Neuronal stem cell (in vitro differentiated cells): ENCODE measurements around the gene IDUA.

Source experiments
- DNase-seq: peaks from one replicate; pipeline ENCODE4 v3.0.0-alpha.2; 2013; ENCODE audit warnings: low spot score
- H2AFZ ChIP-seq: one replicate; pipeline ENCODE4 v1.6.1; 2013; ENCODE audit warnings: mild to moderate bottlenecking, low read length, inconsistent platforms
- H2AK5ac ChIP-seq: 2 replicates; pipeline ENCODE4 v1.6.1; 2013; ENCODE audit warnings: low read depth, mild to moderate bottlenecking, inconsistent platforms, low read length, moderate library complexity, mixed read lengths
- H2BK120ac ChIP-seq: 2 replicates; pipeline ENCODE4 v1.6.1; 2013; ENCODE audit warnings: low read depth, mild to moderate bottlenecking, inconsistent platforms, low read length, moderate library complexity, mixed read lengths
- H2BK12ac ChIP-seq: one replicate; pipeline ENCODE4 v1.6.1; 2013; ENCODE audit warnings: low read length, inconsistent platforms
- H2BK15ac ChIP-seq: 2 replicates; pipeline ENCODE4 v1.6.1; 2013; ENCODE audit warnings: mild to moderate bottlenecking, low read length, inconsistent platforms, mixed read lengths
- H2BK5ac ChIP-seq: one replicate; pipeline ENCODE4 v1.6.1; 2013; ENCODE audit warnings: inconsistent platforms, mild to moderate bottlenecking, low read length, moderate library complexity
- H3K14ac ChIP-seq: one replicate; pipeline ENCODE4 v1.6.1; 2013; ENCODE audit warnings: low read length, inconsistent platforms
- H3K18ac ChIP-seq: 2 replicates; pipeline ENCODE4 v1.6.1; 2013; ENCODE audit warnings: low read length, inconsistent platforms
- H3K23ac ChIP-seq: 2 replicates; pipeline ENCODE4 v1.6.1; 2013; ENCODE audit warnings: low read depth, mild to moderate bottlenecking, mixed read lengths, low read length, inconsistent platforms; ENCODE audit not compliant: poor library complexity
- H3K27ac ChIP-seq: replicated peaks from 3 replicates; pipeline ENCODE4 v1.5.1; 2013; ENCODE audit warnings: low read length, inconsistent platforms
- H3K27me3 ChIP-seq, 3 experiments: 2 replicates each; pipeline ENCODE4 v1.6.1; 2013; ENCODE audit warnings: low read length in 3 of 3, mild to moderate bottlenecking in 2 of 3, inconsistent platforms in 1 of 3, low read depth in 1 of 3, mixed read lengths in 1 of 3, moderate library complexity in 1 of 3; ENCODE audit not compliant: control insufficient read depth in 3 of 3, insufficient read depth in 3 of 3
- H3K36me3 ChIP-seq, 2 donors: replicated peaks in 1 of 2; 2 replicates each; pipeline ENCODE4 v1.6.1; 2013; ENCODE audit warnings: low read length in 2 of 2; ENCODE audit not compliant: control insufficient read depth in 2 of 2, insufficient read depth in 2 of 2
- H3K4ac ChIP-seq: 2 replicates; pipeline ENCODE4 v1.6.1; 2013; ENCODE audit warnings: inconsistent platforms, mild to moderate bottlenecking, low read length, moderate library complexity
- H3K4me1 ChIP-seq, 2 donors: 1 replicate in 1 of 2; 2 replicates in 1 of 2; pipeline ENCODE4 v1.6.1; 2013; ENCODE audit warnings: low read length in 2 of 2, low read depth in 1 of 2; ENCODE audit not compliant: control insufficient read depth in 2 of 2, insufficient read depth in 1 of 2
- H3K4me2 ChIP-seq: one replicate; pipeline ENCODE4 v1.6.1; 2013; ENCODE audit warnings: mild to moderate bottlenecking, low read length, inconsistent platforms; ENCODE audit not compliant: insufficient read depth, poor library complexity, severe bottlenecking
- H3K4me3 ChIP-seq, 2 donors: 2 replicates each; pipeline ENCODE4 v1.5.1; 2013; ENCODE audit warnings: low read length in 2 of 2, mild to moderate bottlenecking in 2 of 2, inconsistent platforms in 1 of 2, moderate library complexity in 1 of 2
- H3K79me1 ChIP-seq: one replicate; pipeline ENCODE4 v1.6.1; 2013; ENCODE audit warnings: low read depth, mild to moderate bottlenecking, inconsistent platforms, low read length, moderate library complexity
- H3K9ac ChIP-seq: one replicate; pipeline ENCODE4 v1.6.1; 2013; ENCODE audit warnings: mild to moderate bottlenecking, low read depth, low read length, inconsistent platforms; ENCODE audit not compliant: poor library complexity
- H3K9me3 ChIP-seq, 2 donors: replicated peaks in 1 of 2; 2 replicates each; pipeline versions ENCODE3 to v1.6.1; 2013; ENCODE audit warnings: low read length in 2 of 2, mild to moderate bottlenecking in 2 of 2, inconsistent platforms in 1 of 2, low read depth in 1 of 2, mixed read lengths in 1 of 2, moderate library complexity in 1 of 2; ENCODE audit not compliant: control insufficient read depth in 2 of 2, insufficient read depth in 1 of 2
- H4K8ac ChIP-seq: one replicate; pipeline ENCODE4 v1.6.1; 2013; ENCODE audit warnings: low read depth, mild to moderate bottlenecking, inconsistent platforms, low read length, moderate library complexity
- H4K91ac ChIP-seq: one replicate; pipeline ENCODE4 v1.6.1; 2013; ENCODE audit warnings: low read length, low read depth, mild to moderate bottlenecking, inconsistent platforms; ENCODE audit not compliant: poor library complexity
- WGBS, 2 donors: extraction: QIAGEN DNeasy Blood & Tissue Kit; methylation state at CpG; one replicate each; pipeline ENCODE4 v1.1.7; 2013; ENCODE audit warnings: missing lambda C conversion rate in 2 of 2, mixed read lengths in 1 of 2; ENCODE audit not compliant: insufficient read length in 2 of 2, insufficient replicate concordance in 1 of 2; ENCODE audit errors: extremely low coverage in 2 of 2; 5-methylcytosine and 5-hydroxymethylcytosine counted together

IDUA gene

GRCh38 chr4:1030031-1030430 is 43.2 kb downstream of the IDUA start:
- Histone ChIP-seq H3K27me3 (peaks cover 0 to 7% (median 0%) of the 10 kb centered on the region in 3 experiments), H3K23ac (no peak overlapping the region), H4K8ac (no peak overlapping the region), H3K79me1 (no peaks in the 10 kb centered on the region), H2BK15ac (peak overlapping the region; percentile 95), H3K4me2 (no peak overlapping the region), H3K27ac (no peak overlapping the region), H3K9me3 (peaks cover 0 to 11% of the 10 kb centered on the region in 2 donors), H3K9ac (no peak overlapping the region), H2BK12ac (peak overlapping the region; percentile 63), H3K14ac (no peak overlapping the region), H2BK120ac (no peak overlapping the region), H3K36me3 (peaks cover 12 to 18% of the 10 kb centered on the region in 2 donors), H3K18ac (peak overlapping the region; percentile 87), H3K4me3 (no peak overlapping the region), H3K4me1 (peaks cover 12 to 39% of the 10 kb centered on the region in 2 donors), H2AK5ac (peak overlapping the region; percentile 100), H2AFZ (no peak overlapping the region), H2BK5ac (peak overlapping the region; percentile 94), H4K91ac (peak overlapping the region; percentile 32), H3K4ac (peak overlapping the region; percentile 17)
- DNase-seq = no peak
- no CpG with 5 or more reads among the region's 12 CpGs for WGBS, 2 donors

GRCh38 chr4:1030559-1030958 is 43.7 kb downstream of the IDUA start:
- no peak overlapping the region for H3K4ac ChIP-seq
- H2AK5ac ChIP-seq = peak overlapping the region; percentile 100
- peaks cover 6 to 12% of the 10 kb centered on the region in 2 donors for H3K36me3 ChIP-seq
- no peak overlapping the region for H4K8ac ChIP-seq
- DNase-seq = no peak
- H3K79me1 ChIP-seq = no peaks in the 10 kb centered on the region
- H3K27me3 ChIP-seq = peaks cover 0 to 7% (median 0%) of the 10 kb centered on the region in 3 experiments
- no peak overlapping the region for H2AFZ ChIP-seq
- peak overlapping the region; percentile 30 for H3K23ac ChIP-seq
- H3K4me2 ChIP-seq = no peak overlapping the region
- peak overlapping the region; percentile 32 for H3K9ac ChIP-seq
- H2BK12ac ChIP-seq = no peak overlapping the region
- H3K18ac ChIP-seq = peak overlapping the region; percentile 29
- peak overlapping the region; percentile 96 for H2BK15ac ChIP-seq
- no peak overlapping the region for H3K4me3 ChIP-seq
- H3K4me1 ChIP-seq = peaks cover 12 to 38% of the 10 kb centered on the region in 2 donors
- no peak overlapping the region for H3K27ac ChIP-seq
- H2BK120ac ChIP-seq = no peak overlapping the region
- no CpG with 5 or more reads among the region's 16 CpGs for WGBS, 2 donors
- peak overlapping the region; percentile 94 for H2BK5ac ChIP-seq
- H3K9me3 ChIP-seq = peaks cover 0 to 6% of the 10 kb centered on the region in 2 donors
- no peak overlapping the region for H4K91ac ChIP-seq
- H3K14ac ChIP-seq = peak overlapping the region; percentile 4

DNA sequence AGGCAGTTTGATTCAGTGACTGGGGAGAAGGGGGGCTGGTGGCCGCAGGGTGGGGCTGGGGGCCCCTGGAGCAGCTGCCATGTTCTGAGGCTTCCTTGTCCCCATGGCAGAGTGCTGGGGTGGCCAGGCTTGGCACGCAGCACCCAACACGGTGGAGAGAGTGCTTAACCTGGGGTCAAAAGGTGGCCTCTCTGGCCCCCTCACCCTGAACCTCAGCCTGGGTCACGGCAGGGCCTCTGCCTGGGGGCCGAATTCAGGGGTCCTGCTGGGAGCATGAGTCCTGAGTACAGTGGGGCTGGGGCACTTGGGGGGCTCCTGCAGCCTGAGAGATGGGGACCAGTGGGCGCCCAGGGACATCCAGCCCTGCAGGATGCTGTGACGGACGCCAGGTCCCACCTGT is 44.5 kb downstream of the IDUA start:
- no peak overlapping the region for H3K27ac ChIP-seq
- H3K18ac ChIP-seq = peak overlapping the region; percentile 51
- H4K91ac ChIP-seq = no peak overlapping the region
- no peak overlapping the region for H2BK120ac ChIP-seq
- peak overlapping the region; percentile 30 for H2BK12ac ChIP-seq
- H3K79me1 ChIP-seq = no peaks in the 10 kb centered on the region
- H3K9ac ChIP-seq = no peak overlapping the region
- H2AK5ac ChIP-seq = peak overlapping the region; percentile 100
- WGBS, 2 donors = no CpG with 5 or more reads among the region's 8 CpGs
- peak overlapping the region; percentile 62 for H2BK5ac ChIP-seq
- H4K8ac ChIP-seq = no peak overlapping the region
- H3K4me2 ChIP-seq = no peak overlapping the region
- H3K4me3 ChIP-seq = no peak overlapping the region
- H3K4me1 ChIP-seq = peaks cover 15 to 36% of the 10 kb centered on the region in 2 donors
- no peak overlapping the region for H2AFZ ChIP-seq
- DNase-seq = no peak
- peaks cover 0 to 7% (median 0%) of the 10 kb centered on the region in 3 experiments for H3K27me3 ChIP-seq
- no peak overlapping the region for H3K4ac ChIP-seq
- no peaks in the 10 kb centered on the region for H3K9me3 ChIP-seq
- H2BK15ac ChIP-seq = peak overlapping the region; percentile 96
- H3K36me3 ChIP-seq = peaks cover 0 to 5% of the 10 kb centered on the region in 2 donors
- peak overlapping the region; percentile 30 for H3K23ac ChIP-seq
- peak overlapping the region; percentile 4 for H3K14ac ChIP-seq

GRCh38 chr4:1031956-1032795 is 45.3 kb downstream of the IDUA start:
- Histone ChIP-seq H4K8ac (peak overlapping the region; percentile 43), H2BK15ac (peak overlapping the region; percentile 96), H2AK5ac (peak overlapping the region; percentile 100), H3K4me1 (peaks cover 24 to 38% of the 10 kb centered on the region in 2 donors), H2BK12ac (peak overlapping the region; percentile 30), H3K9ac (peak overlapping the region; percentile 60), H2BK120ac (no peak overlapping the region), H3K79me1 (no peaks in the 10 kb centered on the region), H3K18ac (peak overlapping the region; percentile 48), H3K4me2 (no peak overlapping the region), H3K23ac (no peak overlapping the region), H2AFZ (no peak overlapping the region), H3K27ac (no peak overlapping the region), H3K36me3 (no peaks in the 10 kb centered on the region), H2BK5ac (peak overlapping the region; percentile 62), H3K4me3 (no peak overlapping the region), H3K14ac (peak overlapping the region; percentile 75), H3K9me3 (no peaks in the 10 kb centered on the region), H3K27me3 (peaks cover 0 to 7% (median 0%) of the 10 kb centered on the region in 3 experiments), H4K91ac (peak overlapping the region; percentile 89), H3K4ac (no peak overlapping the region)
- no CpG with 5 or more reads among the region's 37 CpGs for WGBS, 2 donors
- no peak for DNase-seq
